WTC11 (cell line): ENCODE measurements around the gene KCNN4. TPM values are rescaled to one million over a fixed set of nuclear protein-coding genes. Genes with fewer than 3 reads are reported as not detected.

Source experiments
- ATAC-seq: fragments of 200-7000 bp; cut with Tn5 transposase; 2 replicates; pipeline ENCODE4 v1.10.0; 2021; ENCODE audit warnings: mild to moderate bottlenecking, moderate library complexity
- CTCF ChIA-PET: fragments of 300-600 bp; sonication (Branson Sonifier 250); formaldehyde crosslinking; loops from one replicate; lab custom pipeline; 2021; ENCODE audit warnings: antibody characterized with exemption; lab: Charles Lee
- POLR2A ChIA-PET: fragments of 350-600 bp; sonication (Branson Sonifier 250); formaldehyde crosslinking; loops from one replicate; lab custom pipeline; 2021; ENCODE audit warnings: antibody characterized with exemption; lab: Charles Lee
- DNase-seq: peaks from one replicate; pipeline ENCODE4 v3.0.0; 2021; ENCODE audit warnings: low spot score
- H3K27ac Mint-ChIP-seq: 2 replicates; pipeline ENCODE4 v1.8.0; 2021; ENCODE audit warnings: mixed read lengths
- H3K27me3 Mint-ChIP-seq: 2 replicates; pipeline ENCODE4 v1.8.0; 2021; ENCODE audit warnings: low read depth, mild to moderate bottlenecking, moderate library complexity, mixed read lengths
- H3K36me3 Mint-ChIP-seq: 2 replicates; pipeline ENCODE4 v1.8.0; 2021; ENCODE audit warnings: mixed read lengths
- H3K4me1 Mint-ChIP-seq: 2 replicates; pipeline ENCODE4 v1.8.0; 2022; ENCODE audit warnings: mixed read lengths
- H3K4me3 Mint-ChIP-seq: 2 replicates; pipeline ENCODE4 v1.8.0; 2021; ENCODE audit warnings: mild to moderate bottlenecking, moderate library complexity, mixed read lengths
- H3K9me3 Mint-ChIP-seq: 2 replicates; pipeline ENCODE4 v1.8.0; 2021; ENCODE audit warnings: mixed read lengths
- AR ChIP-seq: fragments of 250-450 bp; sonication (Bioruptor Pico); IDR thresholded peaks from 2 replicates; pipeline ENCODE4 v1.9.0; 2021; ENCODE audit warnings: mild to moderate bottlenecking
- CREB1 ChIP-seq: sonication (generic); formaldehyde crosslinking; IDR thresholded peaks from 2 replicates; pipeline ENCODE4 v1.8.0; 2023; ENCODE audit warnings: mild to moderate bottlenecking, missing genetic modification reagents
- EMX1 ChIP-seq: fragments of 250-450 bp; sonication (Bioruptor Pico); IDR thresholded peaks from 2 replicates; pipeline ENCODE4 v1.8.0; 2021; ENCODE audit warnings: mild to moderate bottlenecking
- ESRRA ChIP-seq: sonication (generic); formaldehyde crosslinking; IDR thresholded peaks from 2 replicates; pipeline ENCODE4 v1.8.1; 2022; ENCODE audit warnings: mild to moderate bottlenecking, missing genetic modification reagents, borderline replicate concordance
- FOXK1 ChIP-seq: sonication (generic); formaldehyde crosslinking; IDR thresholded peaks from 2 replicates; pipeline ENCODE4 v1.8.0; 2022; ENCODE audit warnings: mild to moderate bottlenecking, moderate library complexity, missing genetic modification reagents
- FOXP1 ChIP-seq: sonication (generic); formaldehyde crosslinking; IDR thresholded peaks from 2 replicates; pipeline ENCODE4 v1.8.0; 2022; ENCODE audit warnings: missing genetic modification reagents, mild to moderate bottlenecking, moderate library complexity, borderline replicate concordance
- GABPB1 ChIP-seq: sonication (generic); formaldehyde crosslinking; IDR thresholded peaks from 2 replicates; pipeline ENCODE4 v1.8.1; 2023; ENCODE audit warnings: mild to moderate bottlenecking, missing genetic modification reagents
- GTF2I ChIP-seq: fragments of 250-450 bp; sonication (Bioruptor Pico); conservative IDR thresholded peaks from 2 replicates; pipeline ENCODE4 v1.4.0; 2021; ENCODE audit warnings: mild to moderate bottlenecking
- IRF1 ChIP-seq: sonication (generic); formaldehyde crosslinking; IDR thresholded peaks from 2 replicates; pipeline ENCODE4 v1.8.0; 2023; ENCODE audit warnings: missing genetic modification reagents
- IRF2 ChIP-seq: sonication (generic); formaldehyde crosslinking; IDR thresholded peaks from 2 replicates; pipeline ENCODE4 v1.8.0; 2022; ENCODE audit warnings: low read depth, missing genetic modification reagents, borderline replicate concordance
- JUN ChIP-seq: sonication (generic); formaldehyde crosslinking; IDR thresholded peaks from 2 replicates; pipeline ENCODE4 v1.8.0; 2023; ENCODE audit warnings: mild to moderate bottlenecking, missing genetic modification reagents
- MLX ChIP-seq: sonication (generic); formaldehyde crosslinking; IDR thresholded peaks from 2 replicates; pipeline ENCODE4 v1.8.1; 2023; ENCODE audit warnings: mild to moderate bottlenecking, missing genetic modification reagents, moderate library complexity
- PRRX2 ChIP-seq: fragments of 250-450 bp; sonication (Bioruptor Pico); IDR thresholded peaks from 2 replicates; pipeline ENCODE4 v1.8.0; 2021; ENCODE audit warnings: mild to moderate bottlenecking
- RORB ChIP-seq: fragments of 250-450 bp; sonication (Bioruptor Pico); IDR thresholded peaks from 2 replicates; pipeline ENCODE4 v1.9.0; 2021; ENCODE audit warnings: mild to moderate bottlenecking
- SOX15 ChIP-seq: fragments of 250-450 bp; sonication (Bioruptor Pico); IDR thresholded peaks from 2 replicates; pipeline ENCODE4 v1.9.0; 2021; ENCODE audit warnings: mild to moderate bottlenecking
- USF2 ChIP-seq: sonication (generic); formaldehyde crosslinking; IDR thresholded peaks from 2 replicates; pipeline ENCODE4 v1.8.1; 2023; ENCODE audit warnings: mild to moderate bottlenecking, missing genetic modification reagents, moderate library complexity
- ZBTB43 ChIP-seq: sonication (generic); formaldehyde crosslinking; IDR thresholded peaks from 2 replicates; pipeline ENCODE4 v1.8.1; 2023; ENCODE audit warnings: mild to moderate bottlenecking, missing genetic modification reagents
- ZNF219 ChIP-seq: sonication (generic); formaldehyde crosslinking; IDR thresholded peaks from 2 replicates; pipeline ENCODE4 v1.8.0; 2023; ENCODE audit warnings: missing genetic modification reagents, mild to moderate bottlenecking, borderline replicate concordance
- ZNF263 ChIP-seq: sonication (generic); formaldehyde crosslinking; IDR thresholded peaks from 2 replicates; pipeline ENCODE4 v1.8.1; 2022; ENCODE audit warnings: low read depth, mild to moderate bottlenecking, moderate library complexity, missing genetic modification reagents
- ZNF281 ChIP-seq: sonication (generic); formaldehyde crosslinking; IDR thresholded peaks from 2 replicates; pipeline ENCODE4 v1.8.0; 2023; ENCODE audit warnings: mild to moderate bottlenecking, missing genetic modification reagents
- ZNF396 ChIP-seq: fragments of 250-450 bp; sonication (Bioruptor Pico); IDR thresholded peaks from 2 replicates; pipeline ENCODE4 v1.8.0; 2021; ENCODE audit warnings: mild to moderate bottlenecking, moderate library complexity, borderline replicate concordance
- ZNF416 ChIP-seq: fragments of 250-450 bp; sonication (Bioruptor Pico); IDR thresholded peaks from 2 replicates; pipeline ENCODE4 v1.9.0; 2021; ENCODE audit warnings: mild to moderate bottlenecking, inconsistent platforms
- ZSCAN18 ChIP-seq: fragments of 250-450 bp; sonication (Bioruptor Pico); IDR thresholded peaks from 2 replicates; pipeline ENCODE4 v2.1.2; 2022; ENCODE audit warnings: mild to moderate bottlenecking, moderate library complexity
- total RNA-seq: library from RNA; stranded (reverse); gene quantifications from 3 replicates; pipeline ENCODE4 v1.2.3, GENCODE V29; 2021

KCNN4 gene
- total RNA-seq, 1 experiment from 2014 or later: 0.98 TPM

- POLR2A ChIA-PET: interaction anchor here (0.6 kb wide), 1 partner anchor 928 kb away, joined by 3 read pairs; no protein-coding TSS in a partner anchor
- H3K27me3 Mint-ChIP-seq: no peaks in the 10 kb centered on the region
- ATAC-seq: no peak
- no peak overlapping the region for H3K4me3 Mint-ChIP-seq
- no peak for DNase-seq
- CTCF ChIA-PET: interaction anchor here (0.7 to 2.5 kb wide), 7 partner anchors 21 to 84 kb away, joined by 3 to 17 read pairs (median 3); no protein-coding TSS in a partner anchor
- no peaks in the 10 kb centered on the region for H3K9me3 Mint-ChIP-seq
- TF ChIP-seq USF2 (CRISPR knock-in tag) (no peak), GABPB1 (CRISPR knock-in tag) (no peak), ZNF416 (no peak), PRRX2 (no peak), FOXP1 (CRISPR knock-in tag) (no peak), ZNF396 (no peak), CREB1 (CRISPR knock-in tag) (no peak), EMX1 (CRISPR knock-in tag) (no peak), ZNF219 (CRISPR knock-in tag) (no peak), ZNF281 (CRISPR knock-in tag) (no peak), IRF2 (CRISPR knock-in tag) (no peak), MLX (no peak), SOX15 (no peak), FOXK1 (no peak), ESRRA (CRISPR knock-in tag) (no peak), ZBTB43 (CRISPR knock-in tag) (no peak), ZSCAN18 (CRISPR knock-in tag) (no peak), RORB (no peak)
- no peak overlapping the region for H3K27ac Mint-ChIP-seq
- H3K36me3 Mint-ChIP-seq: peaks cover 9% of the 10 kb centered on the region
- no peaks in the 10 kb centered on the region for H3K4me1 Mint-ChIP-seq
These were observed 55.3 kb downstream of the KCNN4 start for GRCh38 chr19:43725468-43725867.

- ChIA-PET POLR2A (interaction anchor here (0.6 kb wide), 1 partner anchor 928 kb away, joined by 3 read pairs; no protein-coding TSS in a partner anchor), CTCF (interaction anchor here (0.6 to 2.5 kb wide), 6 partner anchors 21 to 85 kb away, joined by 3 to 17 read pairs (median 4); no protein-coding TSS in a partner anchor)
- ATAC-seq: no peak
- no peak overlapping the region for H3K27ac Mint-ChIP-seq
- no peak for TF ChIP-seq ZNF263 (CRISPR knock-in tag)
- no peak for TF ChIP-seq IRF1 (CRISPR knock-in tag)
- TF ChIP-seq AR (CRISPR knock-in tag): no peak
- no peak for TF ChIP-seq JUN
- no peak for TF ChIP-seq GTF2I (CRISPR knock-in tag)
- 0 out of 2 replicates have a peak, but pooled peaks cover 5% of the 10 kb centered on the region for H3K36me3 Mint-ChIP-seq
- H3K4me3 Mint-ChIP-seq: no peak overlapping the region
- H3K9me3 Mint-ChIP-seq: no peaks in the 10 kb centered on the region
- DNase-seq: no peak
- no peaks in the 10 kb centered on the region for H3K27me3 Mint-ChIP-seq
- no peaks in the 10 kb centered on the region for H3K4me1 Mint-ChIP-seq
These were observed 55.9 kb downstream of the KCNN4 start for GRCh38 chr19:43724896-43725295.
